GM11168 (cell line): ENCODE data around the gene SEBOX.

Experiments
- in situ Hi-C: fragments of 300-500 bp; cut with MboI; formaldehyde crosslinking; loops from one replicate; pipeline ENCODE4 v1.12.0; 2022; ENCODE audit warnings: low sequenced_read_pairs; ENCODE audit not compliant: unreplicated experiment

SEBOX gene

DNA sequence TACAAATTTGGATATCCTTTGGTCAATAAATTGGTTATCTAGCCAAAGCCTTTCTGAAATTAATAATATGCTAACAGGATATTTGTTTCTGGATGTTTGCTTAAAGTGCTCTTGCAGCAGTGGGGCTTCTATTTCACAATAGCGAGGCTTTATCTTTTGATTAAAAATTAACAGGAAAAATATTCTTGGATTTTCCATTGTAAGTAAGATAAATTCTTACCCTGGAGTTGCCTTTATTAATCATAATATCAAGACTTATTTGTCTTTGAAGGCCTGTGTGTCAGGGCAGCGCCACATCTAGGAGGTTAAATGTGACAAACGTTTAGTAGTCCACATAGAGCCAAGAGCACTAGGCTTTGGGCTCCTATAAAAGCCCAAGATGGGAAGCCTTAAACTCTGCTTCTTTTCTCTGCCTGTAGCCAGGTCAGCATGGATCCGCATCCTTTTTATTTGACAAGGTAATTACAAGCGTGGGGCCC is 40.7 kb downstream of the SEBOX start:
- in situ Hi-C loops: no loop called here

DNA sequence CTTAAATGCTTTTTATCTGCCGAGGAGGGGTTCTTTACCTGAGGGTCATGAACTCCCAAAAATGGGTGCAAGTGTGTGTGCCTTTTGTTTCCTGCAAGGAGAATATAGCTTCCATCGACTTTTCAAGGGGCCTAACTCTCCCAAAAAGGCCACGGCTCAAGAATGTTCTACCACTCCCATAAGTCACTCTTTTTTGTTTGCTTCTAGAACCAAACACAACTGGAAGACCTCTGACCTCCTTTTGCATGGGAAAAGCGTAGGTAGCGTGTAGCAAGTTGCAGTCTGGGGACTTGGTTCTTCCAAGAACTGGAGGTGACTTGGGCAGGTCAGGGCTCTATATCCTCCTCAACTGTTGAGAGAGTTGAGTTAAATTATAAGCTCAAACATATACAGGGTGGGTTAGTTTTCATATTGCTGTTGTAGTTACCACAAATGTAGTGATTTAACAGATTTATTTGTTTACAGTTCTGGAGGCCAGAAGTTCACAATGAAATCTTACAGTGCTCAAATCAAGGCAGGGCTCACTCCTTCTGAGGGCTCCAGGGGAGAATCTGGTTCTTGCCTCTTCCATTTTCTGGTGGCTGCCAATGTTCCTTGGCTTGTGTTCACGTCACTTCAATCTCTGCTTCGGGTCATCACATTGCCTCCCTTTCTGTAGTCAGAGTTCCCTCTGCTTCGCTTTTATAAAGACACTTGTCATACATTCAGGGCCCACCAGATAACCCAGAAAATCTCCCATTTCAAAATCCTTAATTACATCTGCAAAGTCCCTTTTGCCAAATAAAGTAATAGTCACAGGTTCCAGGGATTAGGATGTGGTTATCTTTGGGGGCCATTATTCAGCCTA is 44.6 kb downstream of the SEBOX start:
- in situ Hi-C loops: no loop called here

DNA sequence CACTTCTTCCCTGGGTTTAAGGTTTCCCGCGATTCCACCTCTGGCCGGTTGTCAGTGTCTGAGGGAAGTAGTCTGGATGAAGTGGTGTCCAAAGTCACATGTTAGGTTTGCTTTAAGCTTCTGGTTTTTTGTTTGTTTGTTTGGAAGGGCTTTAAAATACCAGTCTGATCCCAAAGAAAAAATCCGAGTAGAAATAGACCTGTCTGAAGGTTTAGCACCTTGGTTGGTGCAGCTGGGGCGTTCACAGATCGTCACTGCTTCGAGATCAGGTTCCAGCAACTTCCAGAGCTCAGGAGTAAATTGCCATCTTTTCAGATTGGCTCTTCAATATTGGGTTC is 45.4 kb downstream of the SEBOX start:
- in situ Hi-C loops: no loop called here

DNA sequence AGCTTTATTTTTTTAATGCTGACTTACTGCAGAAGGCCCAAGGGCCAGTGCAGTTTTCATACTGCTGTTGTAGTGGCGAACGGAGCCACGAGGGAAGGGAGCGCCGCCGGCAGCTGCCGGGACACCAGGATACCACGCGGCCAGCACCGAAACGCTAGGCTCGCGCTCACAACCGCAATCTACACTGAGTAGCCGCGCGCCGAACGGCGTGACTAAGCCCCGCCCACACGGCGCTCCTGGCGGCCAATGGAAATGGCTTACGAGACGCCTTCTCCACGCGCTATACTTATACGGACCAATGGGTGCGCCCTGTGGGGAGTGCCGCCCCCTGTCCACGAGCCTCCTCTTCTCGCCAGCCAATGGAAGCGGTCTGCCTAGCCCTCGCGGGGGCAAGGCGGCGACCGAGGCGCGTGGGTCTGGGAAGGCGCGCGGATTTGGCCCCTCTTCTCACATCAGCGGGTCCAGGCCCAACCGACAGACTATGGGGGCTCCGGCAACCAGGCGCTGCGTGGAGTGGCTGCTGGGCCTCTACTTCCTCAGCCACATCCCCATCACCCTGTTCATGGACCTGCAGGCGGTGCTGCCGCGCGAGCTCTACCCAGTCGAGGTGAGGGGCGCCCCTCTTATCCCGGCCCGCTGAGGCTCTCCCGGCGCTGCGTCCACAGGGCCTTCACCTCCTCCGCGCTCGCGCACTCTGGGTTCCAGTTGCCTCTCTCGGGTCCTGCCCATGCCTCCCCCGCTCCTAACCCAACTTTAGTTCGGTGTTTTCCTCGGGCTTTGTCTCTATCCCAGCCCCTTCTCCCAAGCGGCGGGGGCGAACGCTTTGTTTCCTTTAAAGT is 46.0 kb downstream of the SEBOX start, which contains the start of gene TMEM97:
TMEM97 (plus strand) TSS at position 442 of the 839 bp plus-strand sequence; CDS start at position 482, 40 bp downstream.
- in situ Hi-C loops: no loop called here

DNA sequence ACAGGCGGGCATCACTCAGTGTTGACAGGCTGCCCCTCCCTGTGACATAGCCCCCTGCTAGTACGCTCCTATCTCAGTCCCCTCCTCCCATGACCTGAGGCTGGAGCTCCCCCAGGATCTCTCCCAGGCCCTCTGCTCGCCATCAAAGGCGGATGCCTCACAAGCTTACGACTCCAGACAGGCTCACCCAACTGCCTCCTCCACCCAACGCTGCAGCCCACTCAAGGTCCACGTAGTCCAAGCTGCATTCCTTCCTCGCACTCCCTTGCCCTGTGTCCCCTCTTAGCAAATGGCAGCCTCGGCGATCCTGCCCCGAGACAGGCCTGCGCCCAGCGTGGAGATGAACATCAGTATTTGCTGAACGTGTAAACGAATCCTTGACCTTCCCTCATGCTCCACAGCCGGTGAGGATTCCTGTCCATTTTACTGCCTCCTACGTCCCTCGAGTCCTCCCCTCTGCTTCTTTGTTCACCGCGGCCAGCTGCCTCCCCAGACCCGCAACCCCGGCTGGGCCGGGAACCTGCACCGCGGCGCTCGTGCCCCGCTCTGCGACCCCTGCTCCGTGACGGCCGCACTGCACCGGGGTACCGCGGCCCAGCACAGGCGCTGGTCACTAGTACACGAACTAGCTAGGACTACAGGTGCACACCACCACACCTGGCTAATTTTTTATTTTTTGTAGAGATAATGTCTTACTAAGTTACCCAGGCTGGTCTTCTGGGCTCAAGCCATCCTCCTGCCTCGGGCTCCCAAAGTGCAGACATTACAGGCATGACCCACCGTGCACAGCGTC is 46.8 kb downstream of the SEBOX start:
- in situ Hi-C loops: no loop called here

- in situ Hi-C loops: no loop called here
These were observed 47.7 kb downstream of the SEBOX start for GRCh38 chr17:28317099-28317965.

DNA sequence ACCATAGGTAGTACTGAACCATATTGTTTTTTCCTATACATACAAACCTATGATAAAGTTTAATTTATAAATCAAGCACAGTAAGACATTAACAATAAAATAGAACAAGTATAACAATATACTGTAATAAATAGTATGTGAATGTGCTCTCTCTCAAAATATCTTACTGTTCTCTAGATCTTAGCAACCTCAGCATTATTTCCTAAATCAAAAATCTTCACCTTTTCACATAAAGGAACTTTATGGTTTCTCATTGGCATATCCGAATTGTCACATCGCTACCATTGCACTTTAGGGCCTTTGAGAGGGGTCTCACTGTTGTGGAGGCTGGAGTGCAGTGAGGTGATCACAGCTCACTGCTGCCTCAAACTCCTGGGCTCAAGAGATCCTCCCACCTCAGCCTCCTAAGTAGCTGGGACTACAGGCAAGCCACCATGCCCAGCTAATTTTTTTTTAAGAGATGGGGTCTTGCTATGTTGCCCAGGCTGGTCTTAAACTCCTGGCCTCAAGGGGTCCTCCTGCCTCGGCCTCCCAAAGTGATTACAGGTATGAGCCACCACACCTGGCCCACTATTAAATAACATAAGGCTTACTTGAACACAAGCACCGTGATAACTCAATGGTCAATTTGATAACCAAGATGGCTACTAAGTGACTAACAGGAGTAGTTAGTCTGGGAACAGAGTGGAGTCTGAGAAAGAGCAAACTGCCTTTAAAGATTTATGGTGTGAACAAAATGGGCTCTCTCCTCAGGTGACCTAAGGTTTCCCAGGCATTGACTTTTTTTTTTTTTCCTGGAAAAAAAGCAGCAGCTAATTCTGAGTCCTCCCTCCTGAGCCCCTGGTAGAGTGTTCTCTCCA is 48.9 kb downstream of the SEBOX start:
- in situ Hi-C loops: no loop called here

- in situ Hi-C loops: no loop called here
These were observed 51.2 kb downstream of the SEBOX start for GRCh38 chr17:28313841-28314240.
